ENCODE measurements around the gene SLC26A9.

SLC26A9 gene, protein sequence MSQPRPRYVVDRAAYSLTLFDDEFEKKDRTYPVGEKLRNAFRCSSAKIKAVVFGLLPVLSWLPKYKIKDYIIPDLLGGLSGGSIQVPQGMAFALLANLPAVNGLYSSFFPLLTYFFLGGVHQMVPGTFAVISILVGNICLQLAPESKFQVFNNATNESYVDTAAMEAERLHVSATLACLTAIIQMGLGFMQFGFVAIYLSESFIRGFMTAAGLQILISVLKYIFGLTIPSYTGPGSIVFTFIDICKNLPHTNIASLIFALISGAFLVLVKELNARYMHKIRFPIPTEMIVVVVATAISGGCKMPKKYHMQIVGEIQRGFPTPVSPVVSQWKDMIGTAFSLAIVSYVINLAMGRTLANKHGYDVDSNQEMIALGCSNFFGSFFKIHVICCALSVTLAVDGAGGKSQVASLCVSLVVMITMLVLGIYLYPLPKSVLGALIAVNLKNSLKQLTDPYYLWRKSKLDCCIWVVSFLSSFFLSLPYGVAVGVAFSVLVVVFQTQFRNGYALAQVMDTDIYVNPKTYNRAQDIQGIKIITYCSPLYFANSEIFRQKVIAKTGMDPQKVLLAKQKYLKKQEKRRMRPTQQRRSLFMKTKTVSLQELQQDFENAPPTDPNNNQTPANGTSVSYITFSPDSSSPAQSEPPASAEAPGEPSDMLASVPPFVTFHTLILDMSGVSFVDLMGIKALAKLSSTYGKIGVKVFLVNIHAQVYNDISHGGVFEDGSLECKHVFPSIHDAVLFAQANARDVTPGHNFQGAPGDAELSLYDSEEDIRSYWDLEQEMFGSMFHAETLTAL

DNA sequence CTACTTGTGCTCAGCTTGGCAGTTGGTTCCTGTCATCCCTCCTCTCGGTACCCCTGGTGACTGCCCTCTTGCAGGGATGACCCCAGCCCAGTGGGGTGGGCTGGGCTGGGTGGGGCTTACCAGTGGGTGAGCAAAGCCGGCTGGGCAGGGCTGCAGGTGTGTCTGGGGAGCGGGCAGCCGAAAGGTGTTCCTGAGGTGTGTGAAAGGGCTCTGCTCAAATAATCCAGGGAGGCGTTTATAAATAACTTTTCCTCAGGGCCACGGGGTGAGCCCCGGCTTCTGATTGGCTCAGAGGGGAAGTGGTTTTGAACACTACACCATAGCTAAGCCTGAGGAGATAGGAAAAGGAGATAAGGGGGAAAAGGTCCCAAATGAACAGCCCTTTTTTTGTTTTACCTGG is at the start of gene SLC26A9:
Gene SLC26A9 (minus strand): TSS at position 212 of the 400 bp plus-strand sequence. CDS start 7,636 bp downstream, outside the sequence.
- DNase-seq: no peak

DNA sequence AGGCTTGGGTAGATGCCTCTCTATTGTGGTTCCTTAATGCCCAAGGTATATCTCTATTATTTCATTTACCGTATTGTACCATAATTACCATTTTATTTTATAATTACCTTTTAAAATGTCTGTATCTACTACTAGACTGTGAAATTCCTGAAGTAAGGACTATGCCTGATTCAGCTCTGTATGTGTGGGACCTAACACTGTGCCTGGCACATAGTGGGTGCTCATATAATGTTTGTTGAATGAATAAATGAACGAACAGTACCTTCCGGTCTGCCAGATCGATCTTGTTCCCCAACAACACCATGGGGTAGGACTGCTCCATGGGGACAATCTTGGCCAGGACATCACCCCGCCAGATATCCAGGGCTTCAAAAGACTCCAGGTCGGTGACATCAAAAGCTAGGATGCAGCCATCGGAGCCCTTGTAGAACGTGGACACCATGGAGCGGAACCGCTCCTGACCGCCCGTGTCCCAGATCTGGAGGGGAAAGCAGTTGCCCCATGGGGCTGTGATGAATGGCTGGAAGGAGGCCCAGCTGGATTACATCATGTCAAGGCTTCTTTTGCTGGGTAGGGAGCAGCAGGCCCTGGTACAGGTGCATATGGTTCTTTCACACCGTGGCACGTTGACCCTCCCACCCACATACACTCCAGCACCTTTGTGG is 49.1 kb upstream of the SLC26A9 start:
- DNase-seq: no peak

DNA sequence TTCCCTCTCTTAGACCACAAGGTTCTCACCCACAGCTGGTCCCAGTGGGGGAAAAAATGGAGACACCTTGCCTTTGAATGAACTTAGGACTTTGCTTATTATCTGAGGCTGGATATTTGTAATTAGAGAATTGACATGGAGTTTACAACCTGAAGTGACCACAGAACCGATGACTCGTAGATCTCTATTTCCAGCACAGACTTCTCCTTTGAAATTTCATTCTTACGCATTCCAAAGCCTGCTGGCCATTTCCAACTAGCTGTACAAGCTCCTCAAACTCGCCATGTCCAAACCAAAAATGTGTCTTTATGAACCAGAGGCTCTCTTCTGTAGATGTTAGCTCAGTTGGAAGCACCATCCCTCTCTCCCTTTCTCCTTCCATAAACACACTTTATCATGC is 48.0 kb upstream of the SLC26A9 start:
- DNase-seq: no peak

DNA sequence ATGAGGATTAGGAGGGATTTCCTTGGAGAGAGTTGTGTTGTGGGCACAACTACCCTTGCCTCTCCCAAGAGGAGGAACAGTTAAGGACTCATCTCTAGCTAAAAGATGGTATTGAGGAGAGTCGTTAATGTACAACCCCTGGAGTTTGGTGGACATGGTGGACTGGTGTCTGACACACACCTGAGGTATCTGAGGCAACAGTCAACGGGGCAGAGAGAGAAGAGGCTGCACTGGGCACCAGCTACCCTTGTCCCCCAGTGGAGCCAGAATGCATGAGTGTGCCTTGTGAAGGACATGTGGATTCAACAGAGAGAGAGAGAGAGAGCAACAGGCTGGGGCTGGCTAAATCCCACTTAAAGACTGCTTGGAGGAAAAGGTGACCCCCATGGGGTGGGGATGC is 47.0 kb upstream of the SLC26A9 start:
- no peak for DNase-seq

DNA sequence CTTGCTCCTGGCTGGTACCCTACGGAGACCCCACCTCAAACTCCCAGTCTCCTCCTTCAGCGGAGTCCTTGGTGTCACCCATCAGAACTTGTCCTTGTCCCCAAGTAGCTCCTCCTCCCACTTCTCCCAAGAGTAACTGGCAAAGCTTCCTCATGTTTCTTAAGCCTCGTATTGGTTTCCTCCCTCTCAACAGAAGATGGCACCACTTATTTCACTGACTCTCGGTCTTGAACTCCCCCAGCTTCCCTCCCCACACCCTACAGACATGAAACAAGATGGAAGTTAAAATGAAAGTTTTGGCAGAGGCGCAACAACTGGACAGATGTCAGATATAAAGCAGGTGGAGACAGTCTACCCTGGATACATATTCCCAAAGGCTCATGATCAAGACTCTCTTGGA is 46.5 kb upstream of the SLC26A9 start:
- DNase-seq: no peak

DNA sequence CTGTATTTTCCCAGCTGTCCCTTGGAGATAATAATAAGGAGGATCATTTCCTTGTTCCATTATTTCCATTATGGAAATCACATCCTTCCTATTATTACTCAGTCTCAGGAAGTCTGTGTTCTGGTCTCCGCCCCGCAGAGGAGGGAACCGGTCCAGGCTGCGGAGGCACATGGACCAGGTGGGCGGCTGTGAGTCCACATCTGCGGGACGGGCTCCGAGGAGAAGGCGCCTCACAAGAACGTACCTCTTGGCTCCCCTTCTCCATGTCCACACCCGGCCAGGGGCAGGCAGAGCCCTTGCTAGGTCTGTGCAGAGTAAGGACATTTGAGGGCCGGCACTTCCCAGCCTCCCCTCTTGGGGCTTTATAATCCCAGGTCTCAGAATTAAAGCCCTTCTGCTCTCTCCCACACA is 45.3 kb upstream of the SLC26A9 start:
- DNase-seq: no peak

DNA sequence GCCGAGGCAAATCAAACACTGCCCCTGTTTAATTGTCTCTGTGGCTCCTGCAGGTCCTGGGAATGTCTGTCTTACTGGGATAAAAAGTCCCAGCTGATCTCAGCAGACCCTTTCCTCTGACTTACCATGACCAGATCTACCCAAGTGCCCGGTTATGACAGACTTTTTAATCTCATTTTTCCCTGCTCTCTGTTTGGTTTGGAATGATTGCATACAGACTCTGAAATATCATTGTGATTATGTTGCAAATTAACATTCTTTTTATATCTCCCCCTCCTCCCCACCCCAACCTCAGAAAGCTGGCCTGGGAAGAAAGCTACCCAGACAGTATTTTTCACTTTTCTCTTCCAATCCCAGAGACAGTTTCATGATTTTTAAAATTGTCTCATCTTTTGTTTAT is 43.6 kb upstream of the SLC26A9 start:
- no peak for DNase-seq

DNA sequence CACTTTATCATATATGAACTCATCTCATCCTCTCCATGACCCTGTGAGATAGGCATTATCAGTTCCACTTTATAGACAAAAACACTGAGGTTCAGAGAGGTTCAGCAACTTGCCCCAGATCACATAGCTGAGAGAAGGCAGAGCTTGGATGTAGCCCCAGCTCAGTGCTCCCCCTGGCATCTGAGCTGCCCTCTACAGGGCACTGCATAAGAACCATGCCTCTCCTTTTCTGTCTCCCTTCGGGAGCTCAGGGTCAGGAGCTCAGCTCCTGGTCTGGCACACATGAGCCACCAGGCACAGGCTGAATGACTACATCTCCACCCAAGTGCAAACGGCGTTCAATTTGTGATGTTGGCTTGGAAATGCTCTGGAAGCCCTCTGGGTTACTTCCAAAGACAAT is 43.0 kb upstream of the SLC26A9 start:
- DNase-seq: no peak

DNA sequence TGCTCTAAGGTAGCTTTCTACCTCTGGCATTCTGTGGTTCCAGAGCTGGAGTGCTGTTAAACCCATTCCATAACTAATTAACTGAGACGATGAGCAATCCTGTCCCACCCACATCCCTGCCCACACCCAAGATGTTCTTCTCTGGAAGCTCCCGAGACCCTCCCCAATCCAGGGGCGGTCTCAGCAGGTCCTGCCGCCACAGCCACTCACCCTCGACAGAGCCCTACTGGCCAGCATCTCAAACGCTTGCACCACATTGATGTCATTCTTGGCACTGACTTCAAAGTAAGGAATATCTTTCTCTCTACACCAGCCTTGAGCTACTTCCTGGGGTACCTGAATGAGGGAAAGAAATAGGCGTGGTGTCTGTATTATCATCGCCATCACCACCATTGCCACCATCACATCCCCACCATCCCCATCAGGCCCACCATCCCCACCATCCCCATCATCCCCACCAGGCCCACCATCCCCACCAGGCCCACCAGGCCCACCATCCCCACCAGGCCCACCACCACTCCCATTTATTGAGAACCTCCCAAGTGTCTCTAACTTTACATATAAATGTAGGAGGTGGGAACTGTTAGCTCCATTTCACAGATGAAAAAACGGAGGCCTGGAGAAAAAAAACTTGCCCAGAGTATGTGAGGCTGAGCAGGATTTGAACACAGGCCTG is 42.2 kb upstream of the SLC26A9 start:
- DNase-seq: no peak

DNA sequence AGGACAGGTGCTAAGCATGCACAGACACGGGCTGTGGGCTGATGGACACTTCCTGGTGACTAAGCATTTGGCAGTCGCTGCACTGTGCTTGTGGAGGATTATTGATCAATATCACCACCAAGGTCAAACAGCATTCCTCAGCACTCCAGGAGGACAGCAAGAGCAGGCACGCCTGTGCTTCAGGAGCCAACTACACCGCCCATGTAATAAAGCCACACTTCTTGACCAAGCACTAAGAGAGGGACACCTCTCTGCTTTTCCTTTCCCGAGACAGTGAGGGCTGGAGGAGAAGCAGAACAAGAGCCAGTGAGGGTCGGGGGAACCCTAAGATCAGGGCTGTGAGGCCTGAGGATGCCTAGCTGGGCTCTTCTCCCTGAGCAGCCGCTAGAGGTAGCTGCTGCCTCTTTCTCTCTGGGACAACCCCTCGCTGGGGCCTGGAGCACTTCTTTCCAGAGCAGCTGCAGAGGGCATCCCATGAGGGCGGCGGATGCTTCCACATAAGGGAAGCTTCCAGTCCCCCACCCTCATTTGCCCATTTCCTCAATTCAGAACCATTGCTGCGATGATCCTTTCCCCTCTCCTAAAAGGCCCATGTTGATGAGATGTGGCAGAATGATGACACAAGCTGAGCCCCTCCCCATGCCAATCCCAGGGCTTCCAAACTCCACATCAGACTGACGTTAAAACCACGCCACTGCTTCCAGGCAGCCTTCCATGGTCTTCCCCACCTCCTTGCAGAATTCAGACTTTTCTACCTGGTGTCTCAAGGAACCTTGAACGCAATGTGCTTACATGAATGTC is 40.9 kb upstream of the SLC26A9 start:
- no peak for DNase-seq

DNA sequence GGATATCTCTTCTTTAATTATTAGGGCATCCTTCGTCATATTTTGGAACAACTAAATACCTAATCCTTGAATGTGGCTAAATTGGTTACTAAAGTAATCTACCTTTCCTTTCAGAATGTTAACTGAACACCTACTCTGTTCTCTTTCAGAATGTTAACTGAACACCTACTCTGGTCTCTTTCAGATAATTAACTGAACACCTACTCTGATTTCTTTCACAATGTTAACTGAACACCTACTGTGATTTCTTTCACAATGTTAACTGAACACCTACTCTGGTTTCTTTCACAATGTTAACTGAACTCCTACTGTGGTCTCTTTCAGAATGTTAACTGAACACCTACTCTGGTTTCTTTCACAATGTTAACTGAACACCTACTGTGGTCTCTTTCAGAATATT is 38.0 kb upstream of the SLC26A9 start:
- no peak for DNase-seq

DNA sequence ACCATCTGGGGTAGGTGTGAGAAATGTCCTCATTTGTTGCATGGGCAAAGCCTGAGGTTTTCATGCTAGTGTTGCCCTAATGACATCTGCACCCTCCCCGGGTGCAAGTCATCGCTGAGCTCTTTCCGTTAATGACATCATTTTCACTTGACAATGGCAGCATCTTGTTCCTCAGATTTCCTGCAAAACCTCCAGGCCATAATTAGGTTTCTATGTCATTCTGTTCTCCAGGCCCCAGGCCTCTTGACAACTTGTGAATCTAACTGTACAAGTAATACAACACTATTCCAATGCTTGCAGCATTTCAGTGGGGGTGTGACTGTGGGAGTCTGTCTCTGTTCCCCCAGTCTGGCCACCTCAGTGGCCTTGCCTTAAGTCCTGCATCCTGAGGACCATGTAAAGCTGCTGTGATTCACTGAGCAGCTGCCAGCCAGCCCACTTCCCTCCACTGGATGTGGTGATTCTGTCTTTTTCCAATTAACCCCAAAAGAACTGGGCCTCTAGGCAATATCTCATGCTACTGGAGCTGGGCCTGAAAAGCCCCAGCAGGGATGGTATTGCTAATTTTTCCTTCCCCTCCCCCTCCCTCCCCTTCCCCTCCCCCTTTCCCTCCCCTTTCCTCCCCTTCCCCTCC is 37.1 kb upstream of the SLC26A9 start:
- no peak for DNase-seq

DNA sequence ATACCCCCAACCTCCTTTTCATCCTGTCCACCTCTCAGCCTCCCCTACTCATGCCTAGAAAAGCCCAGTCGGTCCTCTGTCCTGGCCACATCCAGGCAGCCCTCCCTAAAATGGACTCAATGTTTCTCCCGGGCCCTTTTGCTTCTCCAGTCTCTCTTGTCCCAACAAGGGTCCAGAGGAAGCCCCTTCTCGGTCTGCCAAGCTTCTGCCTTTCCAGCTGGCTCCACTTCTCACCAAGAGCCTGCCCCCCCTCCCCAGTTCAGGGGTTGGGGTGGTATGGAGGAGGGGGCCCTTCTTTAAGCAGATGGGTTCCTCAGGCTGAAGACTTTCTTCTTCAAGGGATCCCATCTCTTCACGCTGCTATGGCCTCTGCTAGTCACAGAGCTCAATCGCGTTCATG is 36.0 kb upstream of the SLC26A9 start:
- no peak for DNase-seq

DNA sequence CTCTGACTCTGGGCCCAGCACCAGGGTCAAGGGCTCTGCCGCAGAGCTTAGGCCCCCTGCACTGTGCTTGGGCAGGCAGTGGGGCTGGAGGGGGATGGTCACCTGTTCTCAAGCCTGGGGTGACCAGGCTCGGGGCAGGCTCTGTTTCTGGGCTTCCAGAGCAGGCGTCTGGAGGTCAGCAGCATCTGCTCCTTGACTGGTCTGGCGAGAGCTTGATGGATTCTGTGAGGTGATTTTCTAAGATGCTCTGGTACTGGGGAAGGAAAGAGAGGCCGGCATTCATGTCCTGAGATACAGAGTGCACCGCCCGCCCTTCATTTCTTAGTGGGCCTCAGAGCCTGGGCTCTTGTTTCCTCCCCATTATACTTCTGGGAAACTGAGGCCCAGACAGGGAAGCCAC is 35.4 kb upstream of the SLC26A9 start:
- no peak for DNase-seq

DNA sequence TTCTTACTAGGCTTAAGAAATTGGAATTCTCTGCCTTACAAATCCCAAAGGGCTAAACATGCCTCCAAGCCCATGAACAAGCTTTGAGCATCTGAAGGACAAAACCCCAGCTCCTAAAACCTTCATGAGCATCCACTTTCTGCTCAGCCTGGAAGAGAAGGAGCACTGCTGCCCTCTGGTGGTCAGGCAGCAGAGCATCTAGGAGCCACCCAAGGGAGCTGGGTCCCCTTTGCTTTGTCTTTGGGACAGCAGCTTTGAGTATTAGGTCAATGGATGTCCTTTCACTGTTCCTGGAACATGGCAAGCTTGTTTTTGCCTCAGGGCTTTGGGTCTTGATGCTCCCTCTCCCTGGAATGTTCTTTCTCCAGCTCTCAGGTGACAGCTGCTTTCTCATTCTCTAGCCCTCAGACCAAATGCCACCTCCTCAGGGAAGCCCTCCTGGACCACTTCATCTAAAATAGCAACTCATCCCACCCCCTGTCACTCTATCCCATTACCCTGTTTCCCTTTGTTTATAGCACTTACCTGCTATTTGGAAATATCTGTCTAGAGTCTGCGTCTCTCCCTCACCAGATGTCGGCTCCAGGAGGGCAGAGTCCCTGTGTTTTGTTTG is 34.3 kb upstream of the SLC26A9 start:
- DNase-seq: peak; percentile 40

DNA sequence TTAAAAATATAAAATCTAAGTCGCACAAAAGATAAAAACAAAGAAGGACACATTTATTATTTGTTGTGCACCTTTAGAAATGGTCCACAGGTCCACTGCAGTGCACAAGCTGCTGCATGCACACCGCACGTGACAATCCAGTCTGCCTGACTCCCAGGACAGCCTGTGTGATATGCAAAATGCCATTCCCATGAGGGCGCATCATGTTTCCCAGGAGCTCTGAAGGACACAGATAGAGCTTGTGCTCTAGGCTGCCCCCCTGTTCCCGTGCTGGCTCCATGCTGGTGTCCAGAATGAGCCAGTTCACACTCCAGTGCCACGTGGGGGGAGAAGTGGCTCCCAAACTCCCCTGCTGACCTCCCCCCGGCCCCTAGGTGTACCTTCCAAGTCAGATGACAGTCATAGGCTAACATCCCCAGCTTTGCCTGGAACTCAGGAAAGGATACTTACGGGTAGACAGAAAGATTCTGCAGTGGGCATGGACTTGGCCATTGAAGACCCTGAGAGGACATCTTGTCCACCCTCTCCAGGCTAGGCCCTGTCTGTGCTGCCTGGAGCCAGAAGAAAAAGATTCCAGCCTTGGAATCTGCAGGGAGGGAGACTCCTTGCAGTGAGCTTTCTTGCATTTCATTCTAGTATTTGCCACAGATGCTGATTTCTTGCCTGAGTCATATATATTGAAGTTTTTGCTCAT is 33.6 kb upstream of the SLC26A9 start:
- no peak for DNase-seq

DNA sequence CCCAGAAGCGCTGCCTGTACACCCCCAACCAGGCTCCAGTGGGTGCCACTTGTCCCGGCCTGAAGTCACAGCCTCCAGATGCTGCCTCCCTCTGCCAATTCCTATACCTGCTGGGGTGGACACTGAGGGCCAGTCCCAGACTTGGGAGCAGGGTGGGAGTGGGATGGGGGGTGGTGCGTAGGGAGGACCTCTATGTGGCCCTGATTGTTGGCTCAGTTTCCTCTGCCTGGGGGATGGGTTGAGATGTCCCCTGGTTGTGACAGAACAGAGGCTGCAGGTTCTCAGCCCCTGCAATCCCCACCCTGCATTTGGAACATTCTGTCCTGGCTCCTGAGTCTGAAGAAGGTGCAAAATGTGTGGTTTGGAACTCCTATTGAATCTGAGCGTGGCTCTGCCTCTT is 32.8 kb upstream of the SLC26A9 start:
- DNase-seq: no peak

DNA sequence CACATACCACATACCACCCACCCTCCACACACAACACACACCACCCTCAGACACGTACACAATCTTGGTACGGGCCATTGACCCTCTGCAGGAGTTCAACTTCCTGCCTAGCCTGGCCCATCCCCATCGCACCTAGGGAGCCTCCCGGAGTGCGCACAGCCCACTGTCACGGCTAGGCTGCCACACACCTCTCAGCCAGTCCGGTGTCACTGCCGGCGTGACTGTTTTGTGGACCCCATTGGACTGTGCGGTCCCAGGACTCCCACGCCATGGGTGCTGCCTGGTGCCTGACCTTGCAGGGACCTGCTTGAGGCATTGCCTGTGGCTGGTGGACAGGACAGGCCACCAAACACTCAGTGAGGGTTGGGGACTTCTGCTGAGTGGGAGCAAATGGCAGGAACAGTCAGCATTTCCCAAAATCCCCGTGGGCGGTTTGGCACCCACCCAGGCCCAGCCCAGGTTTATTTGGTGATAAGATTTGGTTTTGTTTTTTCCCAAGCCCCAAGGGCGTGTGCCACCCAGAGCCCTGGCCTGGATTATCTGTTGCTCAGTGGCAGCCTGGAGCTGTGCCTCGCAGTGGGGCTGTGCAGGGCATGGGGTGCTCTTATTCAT is 32.2 kb upstream of the SLC26A9 start:
- DNase-seq: no peak

DNA sequence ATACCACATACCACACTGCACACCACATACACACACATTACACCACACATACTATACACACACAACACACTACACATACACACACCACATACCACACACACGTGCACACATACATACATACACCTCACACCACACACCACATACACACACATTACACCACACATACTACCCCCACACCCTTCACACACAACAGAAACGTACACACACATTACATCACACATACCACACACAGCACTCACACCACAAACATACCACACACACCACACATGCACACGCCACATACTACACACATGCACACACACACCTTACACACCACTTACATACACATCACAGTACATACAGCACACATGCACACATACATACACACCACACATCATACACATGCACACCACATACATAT is 31.5 kb upstream of the SLC26A9 start:
- no peak for DNase-seq

All from NCI-H748 treated with DMSO at 0.1 percent for 48 hours (cell line).